Smooth muscle cell (in vitro differentiated cells): ENCODE measurements around the gene IL17RB. TPM values are rescaled to one million over a fixed set of nuclear protein-coding genes. Genes with fewer than 3 reads are reported as not detected.

ENCODE experiments used
- DNase-seq: peaks from one replicate; lab custom pipeline; 2025; ENCODE audit not compliant: unreplicated experiment; lab: John Stamatoyannopoulos, UW
- H2AFZ ChIP-seq: fragments of 200-600 bp; sonication (generic); 2 replicates; pipeline ENCODE4 v1.6.0; 2016; ENCODE audit warnings: antibody characterized with exemption, low read depth, mild to moderate bottlenecking
- H3F3A ChIP-seq: fragments of 200-600 bp; sonication (generic); 2 replicates; pipeline ENCODE4 v1.6.0; 2017; ENCODE audit warnings: antibody characterized with exemption, low read depth
- H3K27ac ChIP-seq: fragments of 200-600 bp; sonication (generic); 2 replicates; pipeline ENCODE4 v1.5.1; 2016; ENCODE audit warnings: low read depth, mild to moderate bottlenecking
- H3K27me3 ChIP-seq: fragments of 200-600 bp; sonication (generic); 2 replicates; pipeline ENCODE4 v1.6.1; 2016; ENCODE audit warnings: low read depth, mild to moderate bottlenecking
- H3K36me3 ChIP-seq: fragments of 200-600 bp; sonication (generic); 2 replicates; pipeline ENCODE4 v1.5.1; 2016; ENCODE audit warnings: low read depth
- H3K4me1 ChIP-seq: fragments of 200-600 bp; sonication (generic); 2 replicates; pipeline ENCODE4 v1.5.1; 2016; ENCODE audit warnings: low read depth
- H3K4me2 ChIP-seq: fragments of 200-600 bp; sonication (generic); 2 replicates; pipeline ENCODE4 v1.6.0; 2016; ENCODE audit warnings: mild to moderate bottlenecking
- H3K4me3 ChIP-seq: fragments of 200-600 bp; sonication (generic); 2 replicates; pipeline ENCODE4 v1.5.1; 2016; ENCODE audit warnings: mild to moderate bottlenecking
- H3K79me2 ChIP-seq: fragments of 200-600 bp; sonication (generic); 2 replicates; pipeline ENCODE4 v1.6.0; 2016; ENCODE audit warnings: low read depth, mild to moderate bottlenecking
- H3K9ac ChIP-seq: fragments of 200-600 bp; sonication (generic); 2 replicates; pipeline ENCODE4 v1.6.0; 2016; ENCODE audit warnings: low read depth
- H3K9me3 ChIP-seq: fragments of 200-600 bp; sonication (generic); replicated peaks from 2 replicates; pipeline ENCODE4 v1.5.1; 2016; ENCODE audit warnings: low read depth
- H4K20me1 ChIP-seq: fragments of 200-600 bp; sonication (generic); 2 replicates; pipeline ENCODE4 v1.6.0; 2016; ENCODE audit warnings: low read depth
- WGBS: methylation state at CpG from one replicate; pipeline ENCODE4 v1.1.7; 2016; ENCODE audit warnings: low lambda C conversion rate; 5-methylcytosine and 5-hydroxymethylcytosine counted together
- polyA plus RNA-seq: library from polyadenylated mRNA; unstranded; fragments of >200 nt; fragmentation: Nextera tagmentation; extraction: Ambion mirVana; gene quantifications from 2 replicates; pipeline ENCODE4 v1.2.1, GENCODE V29; 2016
- total RNA-seq: library from RNA; depleted of rRNA; stranded (reverse); fragments of >200 nt; gene quantifications from 2 replicates; pipeline ENCODE4 v1.2.3, GENCODE V29; 2014
- TF ChIP-seq, protein P1 (sequence below): fragments of 200-600 bp; sonication (generic); IDR thresholded peaks from 2 replicates; pipeline ENCODE4 v1.5.1; 2017; ENCODE audit warnings: borderline replicate concordance, mild to moderate bottlenecking, antibody characterized with exemption; ENCODE audit not compliant: insufficient read depth, poor library complexity, severe bottlenecking

The IL17RB gene
- total and polyA plus RNA-seq, 2 experiments from 2014 or later: 0.40 TPM; not detected in 1

GRCh38 chr3:53858096-53858741 lies 11.9 kb downstream of the IL17RB start:
- no peak for DNase-seq
- Histone ChIP-seq H2AFZ (no peak overlapping the region), H3K27me3 (no peaks in the 10 kb centered on the region), H3F3A (no peaks in the 10 kb centered on the region), H3K9me3 (no peaks in the 10 kb centered on the region), H4K20me1 (no peaks in the 10 kb centered on the region), H3K27ac (no peak overlapping the region), H3K36me3 (no peaks in the 10 kb centered on the region), H3K79me2 (no peaks in the 10 kb centered on the region), H3K4me3 (no peak overlapping the region), H3K9ac (no peak overlapping the region), H3K4me2 (no peak overlapping the region), H3K4me1 (no peaks in the 10 kb centered on the region)
- WGBS: 86% methylated on average over 7 of the region's 7 CpGs
- TF ChIP-seq, protein P1, sequence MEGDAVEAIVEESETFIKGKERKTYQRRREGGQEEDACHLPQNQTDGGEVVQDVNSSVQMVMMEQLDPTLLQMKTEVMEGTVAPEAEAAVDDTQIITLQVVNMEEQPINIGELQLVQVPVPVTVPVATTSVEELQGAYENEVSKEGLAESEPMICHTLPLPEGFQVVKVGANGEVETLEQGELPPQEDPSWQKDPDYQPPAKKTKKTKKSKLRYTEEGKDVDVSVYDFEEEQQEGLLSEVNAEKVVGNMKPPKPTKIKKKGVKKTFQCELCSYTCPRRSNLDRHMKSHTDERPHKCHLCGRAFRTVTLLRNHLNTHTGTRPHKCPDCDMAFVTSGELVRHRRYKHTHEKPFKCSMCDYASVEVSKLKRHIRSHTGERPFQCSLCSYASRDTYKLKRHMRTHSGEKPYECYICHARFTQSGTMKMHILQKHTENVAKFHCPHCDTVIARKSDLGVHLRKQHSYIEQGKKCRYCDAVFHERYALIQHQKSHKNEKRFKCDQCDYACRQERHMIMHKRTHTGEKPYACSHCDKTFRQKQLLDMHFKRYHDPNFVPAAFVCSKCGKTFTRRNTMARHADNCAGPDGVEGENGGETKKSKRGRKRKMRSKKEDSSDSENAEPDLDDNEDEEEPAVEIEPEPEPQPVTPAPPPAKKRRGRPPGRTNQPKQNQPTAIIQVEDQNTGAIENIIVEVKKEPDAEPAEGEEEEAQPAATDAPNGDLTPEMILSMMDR: no peak

DNA sequence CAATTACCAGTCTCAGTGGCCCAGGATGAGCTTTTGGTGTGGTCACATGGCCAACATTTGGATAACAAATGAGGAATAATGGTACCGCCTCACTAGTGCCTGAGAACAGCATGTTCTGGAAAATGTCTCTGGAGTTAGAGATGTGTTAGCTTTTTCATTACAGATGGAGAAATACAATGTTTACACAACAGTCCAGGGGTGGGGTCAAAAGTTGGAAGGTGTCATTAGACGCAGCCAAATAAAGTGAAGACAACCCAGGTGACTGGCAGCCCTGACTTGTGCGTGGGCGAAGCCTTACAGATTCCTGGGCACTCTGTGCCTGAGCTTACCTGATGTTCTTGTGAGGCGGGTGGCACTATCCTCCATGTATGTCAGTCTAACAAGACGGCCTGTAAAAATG lies 12.8 kb downstream of the IL17RB start:
- Histone ChIP-seq H2AFZ (no peak overlapping the region), H3K27ac (no peak overlapping the region), H3K9me3 (no peaks in the 10 kb centered on the region), H3F3A (no peaks in the 10 kb centered on the region), H3K9ac (no peak overlapping the region), H3K79me2 (no peaks in the 10 kb centered on the region), H4K20me1 (no peaks in the 10 kb centered on the region), H3K27me3 (no peaks in the 10 kb centered on the region), H3K4me2 (no peak overlapping the region), H3K4me3 (no peak overlapping the region), H3K4me1 (no peaks in the 10 kb centered on the region), H3K36me3 (no peaks in the 10 kb centered on the region)
- WGBS: over 99% methylated on average over 6 of the region's 6 CpGs
- no peak for DNase-seq
- TF ChIP-seq, protein P1: no peak

GRCh38 chr3:53860196-53860595 lies 13.8 kb downstream of the IL17RB start:
- Histone ChIP-seq H3K27me3 (no peaks in the 10 kb centered on the region), H3F3A (no peaks in the 10 kb centered on the region), H3K27ac (no peak overlapping the region), H3K9ac (no peak overlapping the region), H3K9me3 (no peaks in the 10 kb centered on the region), H3K4me3 (no peak overlapping the region), H3K4me2 (no peak overlapping the region), H3K4me1 (no peaks in the 10 kb centered on the region), H3K79me2 (no peaks in the 10 kb centered on the region), H2AFZ (no peak overlapping the region), H4K20me1 (no peaks in the 10 kb centered on the region), H3K36me3 (no peaks in the 10 kb centered on the region)
- 96% methylated on average over 4 of the region's 4 CpGs for WGBS
- DNase-seq: no peak
- TF ChIP-seq, protein P1: no peak

GRCh38 chr3:53862241-53862640 lies 15.9 kb downstream of the IL17RB start:
- Histone ChIP-seq H4K20me1 (no peaks in the 10 kb centered on the region), H3K36me3 (no peaks in the 10 kb centered on the region), H3F3A (no peaks in the 10 kb centered on the region), H3K27ac (no peak overlapping the region), H3K79me2 (no peaks in the 10 kb centered on the region), H3K9me3 (no peaks in the 10 kb centered on the region), H3K27me3 (no peaks in the 10 kb centered on the region), H3K4me2 (no peak overlapping the region), H3K4me3 (no peak overlapping the region), H3K9ac (no peak overlapping the region), H2AFZ (no peak overlapping the region), H3K4me1 (no peaks in the 10 kb centered on the region)
- WGBS: 76% methylated on average over 3 of the region's 3 CpGs
- DNase-seq: no peak
- TF ChIP-seq, protein P1: no peak
